Peyer's patch (tissue), 4 donors: ENCODE measurements around the gene MTMR3. TPM values are rescaled to one million over a fixed set of nuclear protein-coding genes. Genes with fewer than 3 reads are reported as not detected.

ENCODE experiments used
- DNase-seq, 3 donors: peaks; one replicate each; pipeline ENCODE4 v3.0.0-alpha.2; 2017 to 2019
- H3K27ac ChIP-seq, 4 donors: fragments of 200-600 bp; sonication (generic); one replicate each; pipeline ENCODE4 v1.5.1; 2016 to 2019
- H3K27me3 ChIP-seq, 2 donors: fragments of 200-600 bp; sonication (generic); one replicate each; pipeline ENCODE4 v1.5.1; 2019
- H3K36me3 ChIP-seq, 3 donors: fragments of 200-600 bp; sonication (generic); one replicate each; pipeline ENCODE4 v1.5.1; 2016 to 2019
- H3K4me1 ChIP-seq, 4 donors: fragments of 200-600 bp; sonication (generic); one replicate each; pipeline ENCODE4 v1.5.1; 2016 to 2019
- H3K4me3 ChIP-seq, 4 donors: fragments of 200-600 bp; sonication (generic); 1 replicate in 3 of 4; 2 replicates in 1 of 4; pipeline ENCODE4 v1.5.1; 2016 to 2019; ENCODE audit warnings: mild to moderate bottlenecking in 1 of 4
- H3K9me3 ChIP-seq, 4 donors: fragments of 200-600 bp; sonication (generic); one replicate each; pipeline ENCODE4 v1.5.1; 2016 to 2019; ENCODE audit warnings: mild to moderate bottlenecking in 1 of 4
- POLR2A ChIP-seq, 2 donors: fragments of 450-650 bp; IDR thresholded peaks; one replicate each; pipeline ENCODE4 v1.5.1; 2017; ENCODE audit warnings: antibody characterized with exemption in 2 of 2, mild to moderate bottlenecking in 2 of 2, moderate library complexity in 2 of 2
- total RNA-seq, 4 donors: library from RNA; depleted of rRNA; stranded (reverse); fragments of >200 nt; gene quantifications; one replicate each; pipeline ENCODE4 v1.1.0, GENCODE V29; 2016
- TF ChIP-seq, protein P1 (sequence below), 6 experiments: fragments of 450-650 bp in 4 of 6; fragments of 200-600 bp in 2 of 6; sonication (generic) in 1 of 6; IDR thresholded peaks; one replicate each; pipeline ENCODE4 v1.5.1; 2017 to 2019; ENCODE audit warnings: antibody characterized with exemption in 6 of 6, mild to moderate bottlenecking in 3 of 6, moderate library complexity in 1 of 6

MTMR3 gene
- total RNA-seq, 4 donors from 2014 or later = 49.4 to 97.8 (median 84.0) TPM

GRCh38 chr22:30036656-30037055 lies 153.7 kb downstream of the MTMR3 start:
- H3K9me3 ChIP-seq = no peaks in the 10 kb centered on the region
- TF ChIP-seq, protein P1, sequence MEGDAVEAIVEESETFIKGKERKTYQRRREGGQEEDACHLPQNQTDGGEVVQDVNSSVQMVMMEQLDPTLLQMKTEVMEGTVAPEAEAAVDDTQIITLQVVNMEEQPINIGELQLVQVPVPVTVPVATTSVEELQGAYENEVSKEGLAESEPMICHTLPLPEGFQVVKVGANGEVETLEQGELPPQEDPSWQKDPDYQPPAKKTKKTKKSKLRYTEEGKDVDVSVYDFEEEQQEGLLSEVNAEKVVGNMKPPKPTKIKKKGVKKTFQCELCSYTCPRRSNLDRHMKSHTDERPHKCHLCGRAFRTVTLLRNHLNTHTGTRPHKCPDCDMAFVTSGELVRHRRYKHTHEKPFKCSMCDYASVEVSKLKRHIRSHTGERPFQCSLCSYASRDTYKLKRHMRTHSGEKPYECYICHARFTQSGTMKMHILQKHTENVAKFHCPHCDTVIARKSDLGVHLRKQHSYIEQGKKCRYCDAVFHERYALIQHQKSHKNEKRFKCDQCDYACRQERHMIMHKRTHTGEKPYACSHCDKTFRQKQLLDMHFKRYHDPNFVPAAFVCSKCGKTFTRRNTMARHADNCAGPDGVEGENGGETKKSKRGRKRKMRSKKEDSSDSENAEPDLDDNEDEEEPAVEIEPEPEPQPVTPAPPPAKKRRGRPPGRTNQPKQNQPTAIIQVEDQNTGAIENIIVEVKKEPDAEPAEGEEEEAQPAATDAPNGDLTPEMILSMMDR (IDR thresholded peaks at IDR 0.05) = no peak
- TF ChIP-seq POLR2A (IDR thresholded peaks at IDR 0.05) = no peak
- H3K4me1 ChIP-seq = no peaks in the 10 kb centered on the region
- H3K27ac ChIP-seq = no peak overlapping the region
- no peaks in the 10 kb centered on the region for H3K27me3 ChIP-seq
- no peak overlapping the region for H3K4me3 ChIP-seq
- peak in 1 of 3 donors; percentile 59 for DNase-seq
- H3K36me3 ChIP-seq = no peaks in the 10 kb centered on the region

- Histone ChIP-seq H3K27me3 (no peaks in the 10 kb centered on the region), H3K9me3 (no peaks in the 10 kb centered on the region), H3K27ac (no peak overlapping the region), H3K4me1 (peaks cover 0 to 3% (median 0%) of the 10 kb centered on the region in 4 donors), H3K36me3 (no peaks in the 10 kb centered on the region), H3K4me3 (no peak overlapping the region)
- TF ChIP-seq POLR2A (IDR thresholded peaks at IDR 0.05) = no peak
- TF ChIP-seq, protein P1 (IDR thresholded peaks at IDR 0.05) = no peak
- peak in 1 of 3 donors; percentile 47 for DNase-seq
These were observed 155.2 kb downstream of the MTMR3 start for GRCh38 chr22:30038219-30038618.

GRCh38 chr22:30040499-30041260 lies 157.7 kb downstream of the MTMR3 start:
- Histone ChIP-seq H3K36me3 (no peaks in the 10 kb centered on the region), H3K4me3 (no peak overlapping the region), H3K27ac (no peak overlapping the region), H3K27me3 (no peaks in the 10 kb centered on the region), H3K9me3 (no peaks in the 10 kb centered on the region), H3K4me1 (peaks cover 0 to 10% (median 4%) of the 10 kb centered on the region in 4 donors)
- DNase-seq = peak in 1 of 3 donors; percentile 26
- TF ChIP-seq, protein P1 (IDR thresholded peaks at IDR 0.05) = no peak
- TF ChIP-seq POLR2A (IDR thresholded peaks at IDR 0.05) = no peak

DNA sequence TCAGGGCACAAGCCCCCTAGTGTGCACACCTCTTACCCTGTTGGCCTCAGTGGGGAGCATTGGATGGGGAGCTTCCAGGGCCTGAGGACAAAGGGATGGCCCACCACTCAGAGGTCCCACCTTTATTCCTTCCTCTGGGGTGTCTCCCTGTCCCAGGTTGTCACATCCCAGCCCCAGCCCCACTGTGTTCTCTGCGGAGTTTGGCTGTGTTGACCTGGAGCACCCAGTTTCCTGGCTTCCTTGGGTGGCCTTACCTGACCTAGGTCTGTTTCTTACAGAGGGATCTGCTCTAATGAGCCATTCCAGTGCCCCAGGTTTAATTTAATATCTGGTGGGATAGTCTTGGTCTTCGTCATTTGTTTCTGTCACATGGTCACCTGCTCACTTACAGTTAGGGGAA lies 158.5 kb downstream of the MTMR3 start:
- Histone ChIP-seq H3K36me3 (no peaks in the 10 kb centered on the region), H3K9me3 (no peaks in the 10 kb centered on the region), H3K4me3 (no peak overlapping the region), H3K4me1 (peaks cover 0 to 10% (median 4%) of the 10 kb centered on the region in 4 donors), H3K27ac (no peak overlapping the region), H3K27me3 (no peaks in the 10 kb centered on the region)
- TF ChIP-seq, protein P1 (IDR thresholded peaks at IDR 0.05) = no peak
- no peak for TF ChIP-seq POLR2A (IDR thresholded peaks at IDR 0.05)
- DNase-seq = peak in 1 of 3 donors; percentile 14

DNA sequence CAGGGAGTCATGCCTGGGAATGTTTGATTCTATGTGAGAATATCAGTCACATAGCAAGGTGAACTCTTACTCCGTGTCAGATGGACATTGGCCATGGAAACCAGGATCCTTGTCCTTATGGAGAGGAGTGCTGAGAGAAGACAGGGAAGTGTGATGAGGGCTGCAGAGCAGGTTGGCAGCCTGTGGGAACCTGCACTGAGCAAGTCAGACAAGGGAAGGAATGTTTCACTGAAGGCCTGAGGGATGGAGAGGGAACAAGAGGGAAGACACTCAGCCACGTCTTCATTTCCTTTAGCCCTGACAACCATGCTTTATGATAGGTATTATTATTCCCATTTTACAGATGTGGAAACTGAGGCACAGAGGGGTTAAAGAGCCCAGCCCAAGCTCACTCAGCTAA lies 158.9 kb downstream of the MTMR3 start:
- no peaks in the 10 kb centered on the region for H3K36me3 ChIP-seq
- peaks cover 0 to 10% (median 4%) of the 10 kb centered on the region in 4 donors for H3K4me1 ChIP-seq
- H3K9me3 ChIP-seq = no peaks in the 10 kb centered on the region
- no peak for DNase-seq
- H3K27me3 ChIP-seq = no peaks in the 10 kb centered on the region
- no peak overlapping the region for H3K4me3 ChIP-seq
- TF ChIP-seq, protein P1 (IDR thresholded peaks at IDR 0.05) = no peak
- no peak for TF ChIP-seq POLR2A (IDR thresholded peaks at IDR 0.05)
- H3K27ac ChIP-seq = no peak overlapping the region
